Activated CD4-positive, alpha-beta memory T cell treated with anti-CD3 and anti-CD28 coated beads for 36 hours (primary cell): ENCODE results near the gene CACNA2D1. TPM values are rescaled to one million over a fixed set of nuclear protein-coding genes. Genes with fewer than 3 reads are reported as not detected.

Experiments used
- CTCF ChIA-PET: fragments of 350-600 bp; sonication (Branson Sonifier 250); formaldehyde crosslinking; loops from one replicate; lab custom pipeline; 2021; ENCODE audit warnings: antibody characterized with exemption, inconsistent platforms; lab: Charles Lee
- POLR2A ChIA-PET: fragments of 350-600 bp; sonication (Branson Sonifier 250); formaldehyde crosslinking; loops from one replicate; lab custom pipeline; 2021; ENCODE audit warnings: antibody characterized with exemption; lab: Charles Lee
- DNase-seq: peaks from one replicate; pipeline ENCODE4 v3.0.0-alpha.2; 2020
- H3K27ac Mint-ChIP-seq: one replicate; pipeline ENCODE4 v1.8.0; 2021; ENCODE audit warnings: mixed read lengths
- H3K27me3 Mint-ChIP-seq: one replicate; pipeline ENCODE4 v1.8.0; 2021; ENCODE audit warnings: mixed read lengths
- H3K36me3 Mint-ChIP-seq: one replicate; pipeline ENCODE4 v1.8.0; 2021; ENCODE audit warnings: mixed read lengths
- H3K4me1 Mint-ChIP-seq: one replicate; pipeline ENCODE4 v1.8.0; 2021; ENCODE audit warnings: low read depth, mixed read lengths
- H3K4me3 Mint-ChIP-seq: one replicate; pipeline ENCODE4 v1.8.0; 2021; ENCODE audit warnings: mild to moderate bottlenecking, mixed read lengths
- H3K9me3 Mint-ChIP-seq: one replicate; pipeline ENCODE4 v1.8.0; 2021; ENCODE audit warnings: mixed read lengths
- intact Hi-C: fragments of 100-400 bp; cut with micrococcal nuclease; formaldehyde crosslinking; loops from one replicate; pipeline ENCODE4 v1.15.1; 2023
- total RNA-seq, 2 experiments: library from RNA; stranded (reverse); gene quantifications; one replicate each; pipeline ENCODE4 v1.2.3, GENCODE V29; 2021

CACNA2D1 gene
- total RNA-seq, 2 experiments from 2014 or later = not detected

- ChIA-PET POLR2A (no interaction called here), CTCF (no interaction called here)
- Mint-ChIP-seq H3K4me1 (no peaks in the 10 kb centered on the region), H3K4me3 (no peak overlapping the region), H3K9me3 (peaks cover 5% of the 10 kb centered on the region), H3K27ac (no peak overlapping the region), H3K27me3 (no peaks in the 10 kb centered on the region), H3K36me3 (no peaks in the 10 kb centered on the region)
- intact Hi-C loops = no loop called here
- DNase-seq = no peak
Observed at GRCh38 chr7:82085116-82085515, 358.5 kb downstream of the CACNA2D1 start.

- Mint-ChIP-seq H3K27me3 (no peaks in the 10 kb centered on the region), H3K9me3 (peaks cover 2% of the 10 kb centered on the region)
- POLR2A ChIA-PET = no interaction called here
Observed at GRCh38 chr7:82081644-82082224, 361.8 kb downstream of the CACNA2D1 start.

GRCh38 chr7:82080254-82080927 is 363.2 kb downstream of the CACNA2D1 start:
- intact Hi-C loops = no loop called here
- no peak overlapping the region for H3K27ac Mint-ChIP-seq
- no peak for DNase-seq
- H3K9me3 Mint-ChIP-seq = peaks cover 2% of the 10 kb centered on the region
- ChIA-PET POLR2A (no interaction called here), CTCF (no interaction called here)
- no peak overlapping the region for H3K4me3 Mint-ChIP-seq
- no peaks in the 10 kb centered on the region for H3K36me3 Mint-ChIP-seq
- H3K27me3 Mint-ChIP-seq = no peaks in the 10 kb centered on the region
- no peaks in the 10 kb centered on the region for H3K4me1 Mint-ChIP-seq

More at GRCh38 chr7:82081644-82082224, 361.8 kb downstream of the CACNA2D1 start:
- Mint-ChIP-seq H3K4me3 (no peak overlapping the region), H3K27ac (no peak overlapping the region), H3K4me1 (no peaks in the 10 kb centered on the region), H3K36me3 (no peaks in the 10 kb centered on the region)
- intact Hi-C loops = no loop called here
- CTCF ChIA-PET = no interaction called here
- no peak for DNase-seq

GRCh38 chr7:82079527-82079926 is 364.1 kb downstream of the CACNA2D1 start:
- intact Hi-C loops = no loop called here
- peaks cover 2% of the 10 kb centered on the region for H3K9me3 Mint-ChIP-seq
- H3K27me3 Mint-ChIP-seq = no peaks in the 10 kb centered on the region
- H3K27ac Mint-ChIP-seq = no peak overlapping the region
- CTCF ChIA-PET = interaction anchor here (0.6 kb wide), 1 partner anchor 103 kb away, joined by 3 read pairs; no protein-coding TSS in a partner anchor
- DNase-seq = no peak
- no peaks in the 10 kb centered on the region for H3K36me3 Mint-ChIP-seq
- H3K4me3 Mint-ChIP-seq = no peak overlapping the region
- no peaks in the 10 kb centered on the region for H3K4me1 Mint-ChIP-seq
- POLR2A ChIA-PET = no interaction called here

GRCh38 chr7:82078807-82079206 is 364.8 kb downstream of the CACNA2D1 start:
- Mint-ChIP-seq H3K4me1 (no peaks in the 10 kb centered on the region), H3K36me3 (no peaks in the 10 kb centered on the region), H3K4me3 (no peak overlapping the region), H3K27ac (no peak overlapping the region), H3K9me3 (peaks cover 2% of the 10 kb centered on the region), H3K27me3 (no peaks in the 10 kb centered on the region)
- no peak for DNase-seq
- intact Hi-C loops = no loop called here
- POLR2A ChIA-PET = no interaction called here
- CTCF ChIA-PET = no interaction called here

GRCh38 chr7:82071468-82071867 is 372.1 kb downstream of the CACNA2D1 start:
- H3K4me3 Mint-ChIP-seq = no peak overlapping the region
- no peaks in the 10 kb centered on the region for H3K4me1 Mint-ChIP-seq
- H3K27me3 Mint-ChIP-seq = no peaks in the 10 kb centered on the region
- H3K9me3 Mint-ChIP-seq = peaks cover 6% of the 10 kb centered on the region
- no peak overlapping the region for H3K27ac Mint-ChIP-seq
- CTCF ChIA-PET = no interaction called here
- no peak for DNase-seq
- no peaks in the 10 kb centered on the region for H3K36me3 Mint-ChIP-seq
- POLR2A ChIA-PET = no interaction called here
- intact Hi-C loops = no loop called here

GRCh38 chr7:82067628-82068264 is 375.8 kb downstream of the CACNA2D1 start:
- Mint-ChIP-seq H3K9me3 (peaks cover 6% of the 10 kb centered on the region), H3K36me3 (no peaks in the 10 kb centered on the region), H3K27ac (no peak overlapping the region), H3K4me3 (no peak overlapping the region), H3K27me3 (no peaks in the 10 kb centered on the region), H3K4me1 (no peaks in the 10 kb centered on the region)
- CTCF ChIA-PET = no interaction called here
- POLR2A ChIA-PET = no interaction called here
- intact Hi-C loops = no loop called here
- DNase-seq = no peak

- peaks cover 16% of the 10 kb centered on the region for H3K9me3 Mint-ChIP-seq
- H3K4me1 Mint-ChIP-seq = no peaks in the 10 kb centered on the region
- no peak overlapping the region for H3K27ac Mint-ChIP-seq
- POLR2A ChIA-PET = no interaction called here
- no peaks in the 10 kb centered on the region for H3K36me3 Mint-ChIP-seq
- no peaks in the 10 kb centered on the region for H3K27me3 Mint-ChIP-seq
- CTCF ChIA-PET = no interaction called here
- no peak overlapping the region for H3K4me3 Mint-ChIP-seq
- intact Hi-C loops = no loop called here
- DNase-seq = no peak
Observed at GRCh38 chr7:82057476-82057875, 386.1 kb downstream of the CACNA2D1 start.

- Mint-ChIP-seq H3K9me3 (peaks cover 16% of the 10 kb centered on the region), H3K27ac (no peak overlapping the region), H3K4me3 (no peak overlapping the region), H3K27me3 (no peaks in the 10 kb centered on the region), H3K36me3 (no peaks in the 10 kb centered on the region), H3K4me1 (no peaks in the 10 kb centered on the region)
- DNase-seq = no peak
- CTCF ChIA-PET = no interaction called here
- POLR2A ChIA-PET = no interaction called here
- intact Hi-C loops = no loop called here
Observed at GRCh38 chr7:82056282-82056681, 387.3 kb downstream of the CACNA2D1 start.

- CTCF ChIA-PET = no interaction called here
- H3K4me1 Mint-ChIP-seq = no peaks in the 10 kb centered on the region
- intact Hi-C loops = no loop called here
- H3K36me3 Mint-ChIP-seq = no peaks in the 10 kb centered on the region
- DNase-seq = no peak
- POLR2A ChIA-PET = no interaction called here
- H3K9me3 Mint-ChIP-seq = peaks cover 16% of the 10 kb centered on the region
- H3K27ac Mint-ChIP-seq = no peak overlapping the region
- no peak overlapping the region for H3K4me3 Mint-ChIP-seq
- no peaks in the 10 kb centered on the region for H3K27me3 Mint-ChIP-seq
Observed at GRCh38 chr7:82054544-82054943, 389.0 kb downstream of the CACNA2D1 start.

- no peaks in the 10 kb centered on the region for H3K27me3 Mint-ChIP-seq
- intact Hi-C loops = no loop called here
- DNase-seq = no peak
- peaks cover 12% of the 10 kb centered on the region for H3K9me3 Mint-ChIP-seq
- no peak overlapping the region for H3K4me3 Mint-ChIP-seq
- no peaks in the 10 kb centered on the region for H3K4me1 Mint-ChIP-seq
- no peaks in the 10 kb centered on the region for H3K36me3 Mint-ChIP-seq
- CTCF ChIA-PET = no interaction called here
- H3K27ac Mint-ChIP-seq = no peak overlapping the region
- POLR2A ChIA-PET = no interaction called here
Observed at GRCh38 chr7:82053453-82054032, 390.0 kb downstream of the CACNA2D1 start.

- Mint-ChIP-seq H3K36me3 (no peaks in the 10 kb centered on the region), H3K4me1 (no peaks in the 10 kb centered on the region), H3K9me3 (peaks cover 12% of the 10 kb centered on the region), H3K27ac (no peak overlapping the region), H3K27me3 (no peaks in the 10 kb centered on the region), H3K4me3 (no peak overlapping the region)
- ChIA-PET POLR2A (no interaction called here), CTCF (no interaction called here)
- intact Hi-C loops = no loop called here
- no peak for DNase-seq
Observed at GRCh38 chr7:82051601-82052000, 392.0 kb downstream of the CACNA2D1 start.
